Stimulated activated CD8-positive, alpha-beta memory T cell treated with anti-CD3 and anti-CD28 coated beads, Interleukin-12 subunit alpha, Interleukin-12 subunit beta, amount 100 ng/mL, for 4 hours (primary cell): Measurements from ENCODE around the gene UBE2S.
A peak's percentile ranks its signal among the peaks of the same experiment; 100 is the strongest.
"Not testable (repeated sequence)": the region's sequence is repeated elsewhere in the genome, so short reads cannot be mapped to it uniquely, and the experiment has no call there.

ENCODE experiments used
- DNase-seq: peaks from one replicate; pipeline ENCODE4 v3.0.0-alpha.2; 2020; ENCODE audit warnings: low read depth

Gene UBE2S

DNA sequence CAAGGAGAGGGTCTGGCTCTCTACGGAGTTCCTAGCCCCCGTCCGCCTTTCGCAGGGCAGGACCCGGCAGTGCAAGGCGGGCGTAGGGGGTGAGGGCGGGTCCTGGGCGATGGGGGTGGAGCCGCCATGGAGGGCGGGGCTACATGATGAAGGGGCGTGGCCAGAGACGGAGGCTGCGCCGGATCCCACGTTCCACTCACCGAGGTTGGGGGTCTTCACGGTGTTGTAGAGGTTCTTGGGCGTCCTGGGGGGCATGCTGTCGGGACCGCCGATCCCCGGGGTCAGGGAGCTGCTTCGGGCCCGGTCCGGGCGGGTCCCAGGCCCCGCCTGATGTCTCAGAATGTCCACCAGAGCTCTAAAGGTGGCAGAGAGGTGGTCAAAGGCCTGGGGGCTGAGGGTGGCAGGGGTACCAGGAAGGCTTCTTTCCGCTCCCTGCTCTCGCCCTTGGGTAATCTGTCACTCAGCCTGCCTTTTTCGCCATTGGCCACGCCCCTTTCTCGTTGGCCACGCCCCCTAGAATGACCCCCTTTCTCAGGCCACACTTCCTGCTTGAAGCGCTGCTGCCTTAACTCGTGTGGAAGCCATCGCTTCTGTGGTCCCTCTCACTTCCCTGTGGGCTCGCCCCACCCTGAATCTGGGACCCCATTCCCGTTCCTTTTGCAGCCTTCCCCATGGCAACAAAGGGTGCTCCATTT lies 33.0 kb upstream of the UBE2S start:
- no peak for DNase-seq

DNA sequence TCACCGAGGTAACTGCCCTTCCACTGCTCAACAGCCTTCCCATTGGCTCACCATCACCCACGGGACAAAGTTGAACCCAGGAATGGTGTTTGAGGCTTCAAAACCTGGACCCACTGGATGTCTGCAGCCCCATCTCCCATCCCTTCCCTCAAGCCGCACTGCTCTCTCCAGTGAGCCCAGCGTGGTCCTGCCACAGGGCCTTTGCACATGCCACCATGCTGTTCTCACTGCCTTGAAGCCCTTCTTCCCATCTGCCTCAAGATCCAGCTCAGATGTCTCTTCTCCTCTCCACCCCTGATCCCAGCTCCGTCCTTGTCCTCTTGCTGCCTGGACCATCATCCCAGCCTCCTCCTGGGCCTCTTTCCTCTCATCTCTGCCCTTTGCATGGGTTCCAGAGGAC lies 31.5 kb upstream of the UBE2S start:
- DNase-seq: no peak

DNA sequence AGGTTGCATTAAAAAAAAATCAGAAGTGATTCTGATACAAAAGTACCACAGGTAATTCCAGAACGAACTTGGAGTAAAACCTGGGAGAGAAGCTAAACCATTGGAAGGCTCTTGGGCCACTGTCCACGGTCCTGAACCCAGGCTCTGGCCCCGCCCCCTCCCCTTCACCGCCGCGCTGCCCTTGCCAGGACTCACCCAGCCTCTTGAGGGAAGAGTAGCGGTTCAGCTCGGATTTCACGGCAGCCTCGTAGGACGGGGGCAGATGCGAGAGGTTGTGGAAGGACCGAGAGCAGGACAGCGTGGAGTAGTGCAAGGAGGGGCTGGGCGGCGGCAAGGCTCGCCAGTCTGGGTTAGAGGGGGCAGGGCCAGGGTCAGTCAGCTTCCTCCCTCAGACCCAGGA lies 29.8 kb upstream of the UBE2S start:
- no peak for DNase-seq

DNA sequence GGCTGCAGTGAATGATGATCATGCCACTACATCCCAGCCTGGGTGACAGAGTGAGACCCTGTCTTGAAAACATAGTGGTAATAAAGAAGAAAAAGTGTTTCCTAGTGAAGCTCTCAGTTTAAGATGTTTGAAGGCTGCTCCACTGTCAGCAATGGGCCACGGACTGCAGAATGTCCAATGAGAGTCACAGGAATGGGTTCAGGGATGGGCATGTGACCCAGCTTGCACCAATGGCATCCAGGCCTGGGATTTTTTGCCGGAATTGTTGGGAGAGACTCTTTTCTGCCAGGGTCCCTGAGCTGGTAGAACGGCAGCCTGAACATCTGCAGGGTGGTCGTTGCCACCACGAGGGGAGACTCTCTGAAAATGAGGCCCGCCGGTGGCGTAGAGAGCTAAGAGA lies 29.3 kb upstream of the UBE2S start:
- DNase-seq: no peak

DNA sequence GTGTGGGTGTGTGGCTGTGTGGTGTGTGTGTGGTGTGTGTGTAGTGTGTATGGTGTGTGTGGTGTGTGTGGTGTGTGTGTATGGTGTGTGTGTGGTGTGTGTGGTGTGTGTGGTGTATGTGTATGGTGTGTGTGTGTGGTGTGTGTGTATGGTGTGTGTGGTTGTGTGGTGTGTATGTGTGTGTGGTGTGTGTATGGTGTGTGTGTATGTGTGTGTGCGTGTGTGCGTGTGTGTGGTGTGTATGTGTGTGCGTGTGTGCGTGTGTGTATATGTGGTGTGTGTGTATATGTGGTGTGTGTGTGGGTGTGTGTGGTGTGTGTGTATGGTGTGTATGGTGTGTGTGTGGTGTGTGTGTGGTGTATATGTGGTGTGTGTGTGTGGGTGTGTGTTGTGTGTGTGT lies 27.4 kb upstream of the UBE2S start:
- DNase-seq: no peak

DNA sequence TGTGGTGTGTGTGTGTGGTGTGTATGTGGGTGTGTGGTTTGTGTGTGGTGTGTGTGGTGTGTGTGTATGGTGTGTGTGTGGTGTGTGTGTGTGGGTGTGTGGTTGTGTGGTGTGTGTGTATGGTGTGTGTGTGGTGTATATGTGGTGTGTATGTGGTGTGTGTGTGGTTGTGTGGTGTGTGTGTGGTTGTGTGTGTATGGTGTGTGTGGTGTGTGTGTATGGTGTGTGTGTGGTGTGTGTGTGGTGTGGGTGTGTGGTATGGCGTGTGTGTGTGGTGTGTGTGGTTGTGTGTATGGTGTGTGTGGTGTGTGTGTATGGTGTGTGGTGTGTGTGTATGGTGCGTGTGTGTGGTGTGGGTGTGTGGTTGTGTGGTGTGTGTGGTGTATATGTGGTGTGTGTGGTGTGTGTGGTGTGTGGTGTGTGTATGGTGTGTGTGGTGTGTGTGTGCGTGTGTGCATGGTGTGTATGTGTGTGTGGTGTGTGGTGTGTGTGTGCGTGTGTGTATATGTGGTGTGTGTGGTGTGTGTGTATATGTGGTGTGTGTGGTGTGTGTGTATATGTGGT lies 26.9 kb upstream of the UBE2S start:
- DNase-seq: no peak

DNA sequence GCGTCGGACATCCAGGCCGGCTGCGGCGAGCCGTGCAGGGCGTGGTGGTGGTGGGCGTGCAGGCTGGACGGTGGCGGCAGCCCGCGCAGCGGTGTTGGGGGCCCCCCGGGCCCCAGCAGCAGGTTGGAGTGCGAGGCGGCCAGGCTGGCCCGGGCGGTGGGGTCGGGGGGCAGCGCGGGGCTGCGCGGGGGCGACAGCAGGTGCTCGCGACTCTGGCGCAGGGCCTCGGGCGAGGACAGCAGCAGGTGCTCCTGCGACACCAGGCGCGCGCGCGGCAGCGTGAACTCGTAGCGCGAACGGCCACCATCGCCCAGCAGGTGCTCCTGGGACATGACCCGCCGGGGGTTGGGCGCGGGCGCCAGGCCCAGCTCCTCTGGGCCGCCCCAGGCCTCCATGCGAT lies 25.7 kb upstream of the UBE2S start:
- DNase-seq: no peak

DNA sequence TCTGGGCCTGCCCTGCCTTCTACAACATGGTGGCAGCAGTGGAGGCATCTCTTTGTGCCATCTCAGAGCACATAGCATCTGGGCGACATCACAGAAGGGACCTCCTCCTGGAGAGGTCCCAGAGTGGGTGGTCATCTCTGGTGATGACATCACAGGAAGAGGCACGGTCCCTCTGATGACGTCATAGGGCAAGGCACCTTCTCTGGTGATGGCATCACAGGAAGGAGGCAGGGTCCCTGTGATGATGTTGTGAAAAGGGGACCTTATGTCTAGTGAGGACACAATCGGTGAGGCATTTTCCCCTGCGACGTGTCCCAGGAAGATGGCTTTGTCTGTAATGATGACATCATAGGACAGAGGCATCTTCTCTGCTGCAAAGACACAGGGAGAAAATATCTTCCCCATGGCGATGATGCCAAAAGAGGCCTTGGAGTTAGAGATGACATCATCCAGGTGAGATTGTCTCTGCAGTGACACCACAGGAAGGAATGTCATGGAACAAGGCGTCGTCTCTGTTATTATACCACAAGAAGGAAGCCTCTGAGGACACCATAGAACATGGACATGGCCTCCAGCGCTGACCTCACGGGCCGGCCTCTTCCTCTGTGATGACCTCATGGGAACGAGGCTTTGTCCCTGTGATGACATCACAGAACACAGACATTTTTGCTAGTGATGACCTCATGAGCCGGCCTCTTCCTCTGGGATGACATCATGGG lies 24.8 kb upstream of the UBE2S start:
- DNase-seq: no peak

DNA sequence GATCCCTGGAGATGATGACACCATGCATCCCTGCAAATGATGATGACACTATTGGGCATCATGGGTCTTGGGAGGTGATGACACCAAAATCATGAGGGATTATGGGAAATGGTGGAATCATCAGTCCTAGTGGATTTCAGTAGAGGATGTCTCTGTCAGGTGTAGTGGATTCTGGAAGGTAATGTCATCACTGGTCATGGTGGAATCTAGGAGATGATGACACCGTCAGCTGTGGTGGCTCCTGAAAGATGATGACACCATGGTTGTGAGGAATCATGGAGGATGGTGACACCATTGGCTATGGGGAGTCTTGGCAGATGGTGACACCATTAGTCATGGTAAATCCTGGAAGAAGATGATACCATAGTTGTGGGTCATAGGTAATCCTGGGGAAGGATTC lies 23.6 kb upstream of the UBE2S start:
- no peak for DNase-seq

DNA sequence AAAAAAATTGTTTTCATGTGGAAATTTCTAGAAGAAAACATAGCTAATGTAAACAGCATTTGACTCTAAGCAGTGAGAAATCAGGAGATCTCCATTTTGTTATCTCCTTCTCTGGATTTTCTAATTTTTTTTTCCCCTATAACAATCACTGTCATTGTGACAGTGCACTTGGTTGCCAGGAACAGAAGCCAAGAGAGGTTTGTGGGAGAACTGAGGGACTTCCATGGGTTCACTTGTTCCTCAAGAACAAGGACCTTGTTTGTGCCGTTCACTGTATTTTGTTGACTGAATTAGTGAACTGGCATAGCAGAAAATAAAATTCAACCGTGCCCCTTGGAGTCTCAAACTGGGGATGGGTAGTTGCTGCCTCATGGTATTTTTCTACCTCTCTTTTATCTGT lies 18.5 kb upstream of the UBE2S start:
- DNase-seq: no peak

DNA sequence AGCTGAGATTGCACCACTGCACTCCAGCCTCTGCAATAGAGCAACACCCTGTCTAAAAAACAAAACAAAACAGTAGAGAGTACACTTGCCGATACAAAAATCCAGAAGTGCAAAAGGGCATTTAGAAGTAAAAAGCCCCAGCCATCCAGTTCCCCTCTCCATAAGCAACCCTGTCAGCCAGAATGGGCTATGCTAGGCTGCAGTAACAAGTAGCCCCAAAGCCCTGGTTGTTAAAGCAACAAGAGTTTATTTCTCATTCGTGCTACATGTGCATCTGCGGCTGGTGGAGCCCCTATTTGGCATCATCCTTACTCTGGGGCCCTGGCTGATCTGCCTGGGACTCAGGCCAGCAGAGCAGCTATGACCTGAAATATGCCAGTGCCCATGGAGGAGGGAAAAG lies 16.9 kb upstream of the UBE2S start:
- no peak for DNase-seq

DNA sequence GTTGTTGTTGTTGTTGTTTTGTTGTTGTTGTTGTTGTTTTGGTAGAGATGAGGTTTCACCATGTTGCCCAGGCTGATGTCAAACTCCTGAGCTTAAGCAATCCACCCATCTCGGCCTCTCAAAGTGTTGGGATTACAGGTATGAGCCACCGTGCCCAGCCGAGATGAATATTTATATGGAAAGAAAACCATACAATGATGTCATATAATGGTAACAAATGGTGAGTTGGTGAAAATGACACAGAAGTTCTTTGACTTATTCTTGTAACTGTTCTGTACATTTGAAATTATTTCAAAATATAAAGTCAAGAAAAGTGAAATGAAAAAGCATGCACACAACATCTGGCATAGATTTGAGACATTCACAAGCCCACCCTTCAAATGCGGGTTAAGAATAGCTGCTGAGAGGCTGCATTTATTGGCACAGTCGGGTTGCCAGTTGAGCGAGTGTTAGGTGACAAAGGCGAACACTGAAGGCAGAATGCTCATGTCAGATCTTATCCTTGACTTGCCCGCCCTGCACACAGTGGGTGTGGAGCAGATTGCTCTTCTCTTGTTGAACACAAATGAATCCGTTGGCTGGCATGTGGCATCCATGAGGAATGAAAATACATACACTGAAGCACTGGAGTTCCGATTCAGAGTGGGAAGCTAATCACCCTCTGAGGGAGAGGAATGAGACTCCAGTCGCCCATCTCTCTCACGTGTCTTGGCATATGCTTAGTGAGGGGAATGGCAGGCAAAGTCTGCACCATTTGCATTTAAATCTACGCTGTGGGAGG lies 15.8 kb upstream of the UBE2S start:
- no peak for DNase-seq

DNA sequence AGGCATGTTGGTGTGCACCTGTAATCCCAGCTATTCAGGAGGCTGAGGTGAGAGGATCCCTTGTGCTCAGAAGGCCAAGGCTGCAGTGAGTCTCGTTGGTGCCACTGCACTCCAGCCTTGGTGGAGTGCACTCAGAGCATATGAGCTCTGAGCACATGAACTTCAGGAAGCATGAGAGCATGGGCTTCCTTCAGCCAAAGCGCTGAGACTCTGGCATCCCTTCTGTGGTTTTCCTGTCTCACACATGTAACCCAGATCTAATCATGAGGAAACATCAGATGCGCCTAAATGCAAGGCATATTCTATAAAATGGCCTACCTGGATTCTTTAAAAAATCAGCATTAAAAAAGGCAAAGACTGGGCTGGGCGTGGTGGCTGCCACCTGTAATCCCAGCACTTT lies 13.7 kb upstream of the UBE2S start:
- DNase-seq: not testable (repeated sequence)

DNA sequence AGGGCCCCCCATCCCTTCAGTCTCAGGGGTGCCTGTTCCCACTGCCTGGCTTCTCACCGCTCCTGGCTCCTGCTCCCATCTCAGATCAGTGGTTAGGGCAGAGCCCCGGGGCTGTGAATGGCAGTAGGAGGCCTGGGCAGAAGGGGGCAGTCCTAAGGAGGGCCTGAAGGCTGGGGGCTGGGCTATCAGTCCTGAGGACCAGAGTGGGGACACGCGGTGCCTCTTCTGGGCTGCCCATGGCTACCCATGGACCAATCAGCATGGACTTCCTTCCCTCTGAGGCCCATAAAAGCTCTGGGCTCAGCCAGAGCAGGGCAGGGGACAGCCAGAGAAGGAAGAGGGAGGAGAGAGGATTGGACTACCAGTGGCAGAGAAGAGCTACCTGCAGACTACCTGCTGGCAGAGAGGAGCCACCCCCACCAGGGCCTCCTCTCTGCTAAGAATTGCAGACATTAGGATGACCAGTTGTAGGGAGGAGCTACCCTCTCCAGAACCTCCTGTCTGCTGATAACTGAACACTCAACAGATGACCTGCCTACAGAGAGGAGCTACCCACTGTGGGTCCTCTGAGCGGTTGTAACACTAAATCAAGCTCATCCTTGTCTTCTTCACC lies 12.1 kb upstream of the UBE2S start:
- DNase-seq: no peak

DNA sequence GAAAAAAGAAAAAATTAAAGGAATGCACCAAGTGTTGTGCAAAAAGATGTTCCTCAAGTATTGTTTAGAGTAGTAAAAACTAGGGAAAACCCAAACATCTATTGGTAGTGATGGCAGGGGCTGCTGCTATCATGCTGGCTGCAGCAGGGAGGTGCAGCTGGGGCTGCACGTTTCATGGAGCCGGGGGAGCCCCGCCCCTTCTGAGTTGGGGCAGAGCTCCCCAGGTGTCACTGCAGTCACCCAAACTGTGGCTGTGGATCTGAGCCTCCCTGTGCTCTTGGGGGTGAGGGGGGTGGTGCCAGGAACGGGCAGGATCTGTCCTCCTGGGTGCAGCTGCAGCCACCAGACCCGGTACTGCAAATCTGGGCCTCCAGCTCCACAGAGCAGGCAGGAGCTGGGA lies 11.5 kb upstream of the UBE2S start:
- DNase-seq: no peak

DNA sequence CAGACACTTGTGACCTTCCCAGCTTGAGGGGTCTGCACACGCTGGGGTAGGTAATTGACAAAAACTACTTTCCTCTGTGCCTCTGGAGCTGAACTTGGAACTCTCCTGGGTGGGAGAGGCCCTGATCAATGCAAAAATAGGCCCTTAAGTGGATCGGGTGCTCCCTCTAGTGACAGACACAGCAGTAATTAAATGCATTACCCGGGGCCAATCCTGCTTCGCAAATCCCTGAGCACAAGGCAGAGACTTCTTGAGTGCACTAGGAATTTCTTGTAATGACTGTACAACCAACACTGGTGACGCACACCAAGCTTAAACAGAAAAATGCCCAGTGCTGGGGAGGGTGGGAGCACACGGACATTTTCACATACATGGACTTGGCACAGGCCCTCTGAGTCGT lies 10.6 kb upstream of the UBE2S start:
- no peak for DNase-seq

DNA sequence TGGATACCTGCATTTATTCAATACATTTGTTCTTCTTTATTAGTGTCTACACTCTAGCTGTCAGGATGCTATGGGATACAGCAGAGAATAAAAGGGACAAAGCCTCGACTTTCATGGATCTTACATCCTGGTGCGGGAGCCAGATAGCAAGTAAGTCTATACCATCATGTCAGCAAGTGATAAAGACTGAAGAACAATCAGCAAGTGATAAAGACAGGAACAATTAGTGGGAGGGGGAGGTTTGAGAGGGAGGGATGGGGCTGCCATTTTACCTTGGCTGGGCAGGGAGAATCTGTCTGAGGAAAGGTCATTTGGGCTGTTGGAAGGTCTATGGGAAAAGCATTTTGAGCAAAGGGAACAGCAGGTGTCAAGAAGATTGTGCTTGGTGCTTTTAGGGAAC lies 2.6 kb upstream of the UBE2S start:
- no peak for DNase-seq

DNA sequence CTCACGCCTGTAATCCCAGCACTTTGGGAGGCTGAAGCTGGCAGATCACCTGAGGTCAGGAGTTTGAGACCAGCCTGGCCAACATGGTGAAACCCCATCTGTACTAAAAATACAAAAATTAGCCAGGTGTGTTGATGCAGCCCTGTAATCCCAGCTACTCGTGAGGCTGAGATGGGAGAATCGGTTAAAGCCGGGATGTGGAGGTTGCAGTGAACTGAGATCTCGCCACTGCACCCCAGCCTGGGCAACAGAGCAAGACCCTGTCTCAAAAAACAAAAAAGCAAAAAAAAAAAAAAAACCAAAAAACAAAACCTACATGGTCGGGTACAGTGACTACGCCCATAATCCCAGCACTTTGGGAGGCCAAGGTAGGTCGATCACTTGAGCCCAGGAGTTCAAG lies 1.6 kb upstream of the UBE2S start:
- DNase-seq: not testable (repeated sequence)

DNA sequence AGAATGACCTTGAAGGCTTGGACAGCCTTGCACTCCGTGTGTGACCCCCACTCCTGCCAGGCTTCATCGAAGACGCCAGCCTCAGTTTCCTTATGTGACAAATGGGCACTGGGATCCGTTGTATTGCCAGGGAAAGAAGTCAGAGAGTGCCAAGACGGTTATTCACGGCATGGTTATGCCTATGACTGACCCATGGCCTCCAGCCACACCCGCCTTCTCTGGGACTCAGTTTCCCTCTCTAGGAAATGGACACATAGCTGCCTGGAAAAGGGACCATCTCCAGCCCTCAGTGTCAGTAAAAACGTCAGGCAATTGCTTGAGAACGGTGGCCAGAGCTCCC lies 915 bp upstream of the UBE2S start:
- DNase-seq: no peak

DNA sequence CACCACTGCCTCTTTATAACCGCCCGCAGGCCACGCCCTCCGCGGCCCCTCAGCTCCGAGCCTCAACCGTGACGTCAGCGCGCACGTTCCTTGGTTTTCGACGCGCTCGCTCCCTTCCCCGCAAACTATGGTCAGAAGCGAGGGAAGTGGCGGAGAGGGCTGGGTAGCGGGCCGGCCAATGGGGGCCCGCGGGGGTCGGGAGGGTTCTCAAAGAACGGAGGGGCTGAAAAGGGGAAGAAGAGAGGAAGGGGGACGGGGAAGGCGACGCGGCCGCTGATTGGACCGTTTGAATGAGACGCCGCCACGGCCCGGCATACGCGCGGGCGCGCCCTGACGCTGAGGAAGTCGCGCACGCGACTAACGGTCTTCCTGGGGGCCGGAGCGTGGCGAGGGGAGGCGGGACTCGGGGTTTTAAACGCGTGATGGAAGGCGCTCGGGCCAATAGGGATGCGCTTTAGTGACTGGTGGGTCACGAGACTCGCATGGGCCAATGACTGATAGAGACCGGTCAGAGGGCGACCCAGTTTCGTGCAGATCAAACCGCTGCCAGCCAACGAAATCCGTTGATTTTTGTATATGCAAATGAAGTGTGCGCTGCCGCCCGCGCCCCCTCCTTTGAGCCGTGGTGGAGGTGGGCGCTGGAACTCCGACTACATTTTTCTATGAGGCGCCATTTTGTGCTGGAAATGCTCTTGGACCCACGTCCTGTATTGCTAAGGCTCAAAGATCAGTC lies 378 bp upstream of the UBE2S start:
- peak; percentile 93 for DNase-seq

DNA sequence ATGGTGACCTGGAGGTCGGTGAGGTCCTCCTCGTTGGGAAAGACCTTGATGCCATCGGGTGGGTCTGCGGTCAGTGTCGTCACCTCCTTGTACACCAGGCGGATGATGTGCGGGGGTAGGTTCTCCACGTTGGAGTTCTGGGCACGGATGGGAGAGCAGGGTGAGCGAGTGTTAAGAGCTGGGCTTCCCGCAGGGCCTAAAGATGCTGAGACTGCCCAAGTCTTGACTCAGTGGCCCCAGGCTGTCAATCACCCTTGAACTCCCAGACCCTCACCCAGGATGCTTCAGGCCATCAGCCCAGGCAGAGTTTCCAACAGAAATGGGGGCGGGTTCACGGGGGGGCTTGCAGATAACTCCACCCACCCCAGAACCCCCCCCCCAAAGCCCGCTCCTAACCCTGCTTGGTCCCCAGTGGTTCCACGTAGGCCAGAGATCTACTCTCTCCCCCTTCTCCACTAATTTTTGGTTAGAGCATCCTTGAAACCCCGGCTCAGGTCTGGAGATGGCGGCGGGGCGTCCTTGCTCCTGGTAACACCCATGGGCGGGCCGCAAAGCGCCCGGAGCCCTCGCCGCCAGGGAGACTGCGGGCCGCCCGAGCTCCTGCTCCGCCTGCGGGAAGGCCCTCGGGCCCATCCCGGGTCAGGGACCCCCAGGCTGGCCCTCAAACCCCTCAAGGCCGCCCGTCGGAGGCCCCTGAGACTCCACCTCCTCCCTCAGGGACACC lies 600 bp downstream of the UBE2S start:
- DNase-seq: no peak
